Measurements from ENCODE around the gene HAL. TPM values are rescaled to one million over a fixed set of nuclear protein-coding genes. Genes with fewer than 3 reads are reported as not detected.

HAL gene
- total RNA-seq, 1 experiment from 2014 or later = 0.82 TPM

DNA sequence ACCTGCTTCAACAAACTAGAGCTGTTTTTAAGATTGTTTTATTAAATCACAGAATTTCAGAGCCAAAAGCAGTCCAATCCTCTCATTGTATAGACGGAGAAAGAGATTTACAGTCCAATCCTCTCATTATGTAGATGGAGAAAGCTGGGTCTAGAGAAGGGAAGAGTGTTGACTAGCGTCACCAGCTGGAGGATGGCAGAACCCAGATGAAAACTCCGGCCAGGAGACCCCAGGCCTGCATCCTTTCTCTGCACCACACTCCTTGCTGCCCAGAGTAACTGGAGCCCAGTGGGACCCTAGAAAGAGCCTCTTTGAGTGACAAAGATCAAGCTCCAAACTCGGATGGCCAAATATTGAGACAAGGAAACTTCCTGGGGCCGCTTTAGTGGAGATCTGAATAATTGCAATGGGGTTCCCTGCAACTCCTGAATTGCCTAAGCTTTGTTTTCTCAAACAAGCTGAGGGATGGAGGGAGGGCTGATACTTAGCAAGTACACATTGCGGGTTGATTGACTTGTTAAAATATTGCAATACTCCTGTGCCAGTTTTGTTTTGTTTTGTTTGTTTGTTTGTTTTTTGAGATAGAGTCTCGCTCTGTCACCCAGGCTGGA is 40.5 kb downstream of the HAL start:
- no peaks in the 10 kb centered on the region for H3K36me3 ChIP-seq (ENCODE audit: control insufficient read depth, insufficient read depth, low read length)
- no peaks in the 10 kb centered on the region for H3K4me1 Mint-ChIP-seq (ENCODE audit: low read depth, unreplicated experiment)
- DNase-seq = no peak
- BruUV-seq (replicated peaks) = no TSS peak
- peaks cover 4% of the 10 kb centered on the region for H3K27me3 Mint-ChIP-seq (ENCODE audit: insufficient read depth, unreplicated experiment)
- H3K4me1 ChIP-seq = no peaks in the 10 kb centered on the region
- POLR2A ChIA-PET = no interaction called here
- no peak overlapping the region for H3K27ac Mint-ChIP-seq (ENCODE audit: unreplicated experiment)
- H3K36me3 Mint-ChIP-seq (ENCODE audit: insufficient read depth, unreplicated experiment) = no peaks in the 10 kb centered on the region
- no peak overlapping the region for H3K4me3 ChIP-seq (ENCODE audit: low read depth, low read length)
- H3K27me3 ChIP-seq (replicated peaks; ENCODE audit: control insufficient read depth, insufficient read depth, low read length) = no peaks in the 10 kb centered on the region
- CTCF ChIA-PET = no interaction called here
- no peaks in the 10 kb centered on the region for H3K9me3 Mint-ChIP-seq (ENCODE audit: unreplicated experiment)
- H3K9me3 ChIP-seq = no peaks in the 10 kb centered on the region
- TF ChIP-seq, protein P1, sequence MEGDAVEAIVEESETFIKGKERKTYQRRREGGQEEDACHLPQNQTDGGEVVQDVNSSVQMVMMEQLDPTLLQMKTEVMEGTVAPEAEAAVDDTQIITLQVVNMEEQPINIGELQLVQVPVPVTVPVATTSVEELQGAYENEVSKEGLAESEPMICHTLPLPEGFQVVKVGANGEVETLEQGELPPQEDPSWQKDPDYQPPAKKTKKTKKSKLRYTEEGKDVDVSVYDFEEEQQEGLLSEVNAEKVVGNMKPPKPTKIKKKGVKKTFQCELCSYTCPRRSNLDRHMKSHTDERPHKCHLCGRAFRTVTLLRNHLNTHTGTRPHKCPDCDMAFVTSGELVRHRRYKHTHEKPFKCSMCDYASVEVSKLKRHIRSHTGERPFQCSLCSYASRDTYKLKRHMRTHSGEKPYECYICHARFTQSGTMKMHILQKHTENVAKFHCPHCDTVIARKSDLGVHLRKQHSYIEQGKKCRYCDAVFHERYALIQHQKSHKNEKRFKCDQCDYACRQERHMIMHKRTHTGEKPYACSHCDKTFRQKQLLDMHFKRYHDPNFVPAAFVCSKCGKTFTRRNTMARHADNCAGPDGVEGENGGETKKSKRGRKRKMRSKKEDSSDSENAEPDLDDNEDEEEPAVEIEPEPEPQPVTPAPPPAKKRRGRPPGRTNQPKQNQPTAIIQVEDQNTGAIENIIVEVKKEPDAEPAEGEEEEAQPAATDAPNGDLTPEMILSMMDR (IDR thresholded peaks at IDR 0.05; ENCODE audit: insufficient read depth in 1 of 2, low read depth in 1 of 2, low read length in 1 of 2, severe bottlenecking in 1 of 2, unreplicated experiment in 1 of 2) = no peak
- no peak overlapping the region for H3K4me3 Mint-ChIP-seq (ENCODE audit: unreplicated experiment)
- intact Hi-C loops (cut with micrococcal nuclease; ENCODE audit: unreplicated experiment) = no loop called here

DNA sequence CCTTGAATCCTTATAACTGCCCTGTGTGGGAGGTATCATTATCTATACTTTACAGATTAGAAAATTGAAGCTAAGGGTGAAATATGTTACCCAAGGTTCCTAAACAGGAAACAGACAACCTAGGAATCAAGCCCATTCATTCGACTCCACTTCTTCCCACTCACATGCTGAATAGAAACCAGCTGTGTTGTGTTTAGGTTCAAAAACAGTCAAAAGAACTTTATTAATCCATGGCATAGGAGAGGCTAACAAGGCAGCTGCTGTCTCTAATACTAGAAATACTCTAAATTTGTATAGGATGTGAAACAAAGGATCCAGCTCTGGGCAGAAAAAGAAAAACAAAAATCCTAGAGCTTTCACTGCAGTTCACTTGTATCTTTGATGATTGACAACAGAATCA is 43.1 kb downstream of the HAL start:
- no peak overlapping the region for H3K4me3 Mint-ChIP-seq (ENCODE audit: unreplicated experiment)
- POLR2A ChIA-PET = no interaction called here

DNA sequence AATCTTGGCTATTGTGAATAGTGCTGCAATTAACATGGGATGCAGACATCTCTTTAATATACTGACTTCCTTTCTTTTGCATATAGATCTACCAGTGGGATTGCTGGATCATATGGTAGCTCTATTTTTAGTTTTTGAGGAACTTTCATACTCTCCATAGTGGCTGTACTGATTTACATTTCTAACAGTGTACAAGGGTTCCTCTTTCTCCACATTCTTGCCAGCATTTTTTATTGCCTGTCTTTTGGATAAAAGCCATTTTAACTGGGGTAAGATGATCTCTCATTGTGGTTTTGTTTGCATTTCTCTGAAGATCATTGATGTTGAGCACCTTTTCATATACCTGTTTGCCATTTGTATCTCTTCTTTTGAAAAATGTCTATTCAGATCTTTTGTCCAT is 44.6 kb downstream of the HAL start:
- H3K27me3 ChIP-seq (replicated peaks; ENCODE audit: control insufficient read depth, insufficient read depth, low read length) = no peaks in the 10 kb centered on the region
- POLR2A ChIA-PET = no interaction called here

More for the DNA sequence above, 43.1 kb downstream of the HAL start:
- BruUV-seq (replicated peaks) = no TSS peak
- Mint-ChIP-seq H3K9me3 (ENCODE audit: unreplicated experiment) (no peaks in the 10 kb centered on the region), H3K27me3 (ENCODE audit: insufficient read depth, unreplicated experiment) (peaks cover 4% of the 10 kb centered on the region), H3K27ac (ENCODE audit: unreplicated experiment) (no peak overlapping the region), H3K36me3 (ENCODE audit: insufficient read depth, unreplicated experiment) (no peaks in the 10 kb centered on the region), H3K4me1 (ENCODE audit: low read depth, unreplicated experiment) (peaks cover 6% of the 10 kb centered on the region)
- Histone ChIP-seq H3K27me3 (replicated peaks; ENCODE audit: control insufficient read depth, insufficient read depth, low read length) (no peaks in the 10 kb centered on the region), H3K4me1 (peaks cover 12% of the 10 kb centered on the region), H3K36me3 (ENCODE audit: control insufficient read depth, insufficient read depth, low read length) (no peaks in the 10 kb centered on the region), H3K9me3 (no peaks in the 10 kb centered on the region), H3K4me3 (ENCODE audit: low read depth, low read length) (no peak overlapping the region)
- no peak for DNase-seq
- intact Hi-C loops (cut with micrococcal nuclease; ENCODE audit: unreplicated experiment) = no loop called here
- TF ChIP-seq, protein P1 (IDR thresholded peaks at IDR 0.05; ENCODE audit: insufficient read depth in 1 of 2, low read depth in 1 of 2, low read length in 1 of 2, severe bottlenecking in 1 of 2, unreplicated experiment in 1 of 2) = no peak
- CTCF ChIA-PET = no interaction called here

More for the DNA sequence above, 44.6 kb downstream of the HAL start:
- DNase-seq = no peak
- TF ChIP-seq, protein P1 (IDR thresholded peaks at IDR 0.05; ENCODE audit: insufficient read depth in 1 of 2, low read depth in 1 of 2, low read length in 1 of 2, severe bottlenecking in 1 of 2, unreplicated experiment in 1 of 2) = no peak
- no peaks in the 10 kb centered on the region for H3K9me3 Mint-ChIP-seq (ENCODE audit: unreplicated experiment)
- no peaks in the 10 kb centered on the region for H3K36me3 Mint-ChIP-seq (ENCODE audit: insufficient read depth, unreplicated experiment)
- H3K4me3 ChIP-seq (ENCODE audit: low read depth, low read length) = no peak overlapping the region
- H3K4me1 ChIP-seq = peaks cover 12% of the 10 kb centered on the region
- intact Hi-C loops (cut with micrococcal nuclease; ENCODE audit: unreplicated experiment) = no loop called here
- no peak overlapping the region for H3K27ac Mint-ChIP-seq (ENCODE audit: unreplicated experiment)
- BruUV-seq (replicated peaks) = no TSS peak
- no peak overlapping the region for H3K4me3 Mint-ChIP-seq (ENCODE audit: unreplicated experiment)
- H3K36me3 ChIP-seq (ENCODE audit: control insufficient read depth, insufficient read depth, low read length) = no peaks in the 10 kb centered on the region
- peaks cover 4% of the 10 kb centered on the region for H3K27me3 Mint-ChIP-seq (ENCODE audit: insufficient read depth, unreplicated experiment)
- CTCF ChIA-PET = no interaction called here
- no peaks in the 10 kb centered on the region for H3K9me3 ChIP-seq
- H3K4me1 Mint-ChIP-seq (ENCODE audit: low read depth, unreplicated experiment) = peaks cover 6% of the 10 kb centered on the region

All from Caco-2 (cell line).